Measurements from ENCODE around the gene CA11. TPM values are rescaled to one million over a fixed set of nuclear protein-coding genes. Genes with fewer than 3 reads are reported as not detected.
"Not testable (repeated sequence)": the region's sequence is repeated elsewhere in the genome, so short reads cannot be mapped to it uniquely, and the experiment has no call there.

The CA11 gene
- polyA plus RNA-seq, 5 donors, result 3.8 to 7.5 (median 5.7) TPM

DNA sequence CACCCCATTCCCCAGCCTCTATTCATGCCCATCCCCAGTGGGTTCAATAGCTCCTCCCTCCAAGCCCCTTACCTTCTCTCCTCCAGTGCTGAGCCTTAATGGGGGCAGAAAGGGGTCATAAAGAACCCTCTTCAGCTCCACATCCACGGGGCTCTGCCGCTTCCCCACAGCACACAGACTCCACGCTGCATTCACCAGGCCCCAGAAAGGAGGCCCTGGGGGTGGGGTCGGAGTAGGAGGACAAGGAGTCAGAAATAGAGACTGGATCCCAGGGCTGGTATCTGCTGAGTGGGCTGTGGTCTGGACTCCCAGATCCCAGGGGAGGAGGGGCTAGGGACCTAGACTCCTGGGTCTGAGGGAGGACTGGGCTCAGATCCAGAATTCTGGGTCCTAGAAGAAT lies 1.6 kb downstream of the CA11 start:
- DNase-seq, result no peak

DNA sequence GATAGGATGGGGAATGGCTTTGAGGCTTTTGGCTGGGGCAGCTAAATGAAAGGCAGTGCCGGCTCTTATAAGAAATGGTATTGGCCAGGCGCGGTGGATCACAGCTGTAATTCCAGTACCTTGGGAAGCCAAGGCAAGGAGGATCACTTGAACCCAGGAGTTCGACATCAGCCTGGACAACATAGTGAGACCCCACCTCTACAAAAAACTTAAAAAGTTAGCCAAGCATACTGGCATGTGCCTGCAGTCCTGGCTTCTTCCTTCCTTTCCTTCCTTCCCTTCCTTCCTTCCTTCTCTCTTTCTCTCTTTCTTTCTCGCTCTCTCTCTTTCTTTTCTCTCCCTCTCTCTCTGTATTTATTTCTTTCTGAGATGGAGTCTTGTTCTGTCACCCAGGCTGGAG lies 3.1 kb downstream of the CA11 start:
- DNase-seq, result no peak

DNA sequence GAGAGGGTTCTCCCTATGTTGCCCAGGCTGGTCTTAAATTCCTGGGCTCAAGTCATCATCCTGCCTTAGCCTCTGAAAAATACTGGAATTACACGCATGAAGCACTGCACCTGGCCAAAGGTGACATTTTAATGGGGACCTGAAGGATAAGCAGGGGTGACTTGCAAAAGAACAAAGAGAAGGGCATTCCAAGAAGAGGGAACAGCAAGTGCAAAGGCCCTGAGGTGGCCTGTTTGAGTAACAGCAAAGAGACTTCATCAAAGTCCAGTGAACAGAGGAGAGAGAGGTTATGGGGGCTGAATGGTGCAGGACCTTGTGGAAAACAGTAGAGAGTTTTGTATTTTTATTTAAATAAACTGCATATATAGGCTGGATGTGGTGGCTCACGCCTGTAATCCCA lies 4.1 kb downstream of the CA11 start:
- DNase-seq, result no peak

DNA sequence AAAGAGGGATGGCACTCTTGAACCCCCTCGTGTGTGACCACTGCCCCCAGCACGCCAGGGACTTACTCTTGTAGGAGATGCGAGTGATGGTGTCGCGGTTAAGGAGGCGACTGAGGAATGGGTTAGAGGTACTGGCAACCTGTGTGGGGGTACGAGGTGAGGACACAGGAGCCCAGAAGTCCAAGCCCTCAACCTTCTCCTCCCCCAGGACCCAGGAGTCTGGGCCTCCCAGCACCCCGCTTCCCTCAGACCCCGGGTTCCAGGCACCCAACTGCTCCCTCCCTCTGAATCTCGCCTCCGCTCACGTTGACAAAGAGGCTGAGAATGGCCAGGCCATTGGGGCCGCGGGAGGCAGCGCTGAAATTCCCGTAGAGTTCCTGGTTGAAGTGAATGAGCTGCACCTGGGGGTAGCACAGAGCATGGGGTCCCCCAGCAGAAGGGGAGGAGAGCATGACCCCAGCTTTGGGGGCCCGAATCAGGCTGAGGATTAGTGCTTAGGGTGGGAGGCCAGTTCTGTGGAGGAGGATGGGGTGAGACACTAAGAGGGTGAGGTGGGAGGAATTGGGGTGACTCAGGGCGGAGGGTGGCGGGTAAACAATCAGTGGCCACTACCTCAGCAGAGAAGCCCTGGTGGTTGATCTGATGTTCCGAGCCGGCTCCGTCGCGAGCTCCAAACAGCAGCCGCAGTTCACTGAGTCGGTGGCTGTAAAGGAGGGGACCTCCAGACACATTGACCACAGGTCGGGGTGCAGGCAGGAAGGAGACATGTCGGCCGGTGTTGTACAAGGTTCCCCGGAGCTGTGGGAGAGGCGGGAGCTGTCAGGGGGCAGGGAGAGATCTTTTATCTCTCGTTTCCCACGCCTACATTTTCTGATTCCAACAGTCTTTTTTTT lies 6.3 kb downstream of the CA11 start:
- no peak for DNase-seq

DNA sequence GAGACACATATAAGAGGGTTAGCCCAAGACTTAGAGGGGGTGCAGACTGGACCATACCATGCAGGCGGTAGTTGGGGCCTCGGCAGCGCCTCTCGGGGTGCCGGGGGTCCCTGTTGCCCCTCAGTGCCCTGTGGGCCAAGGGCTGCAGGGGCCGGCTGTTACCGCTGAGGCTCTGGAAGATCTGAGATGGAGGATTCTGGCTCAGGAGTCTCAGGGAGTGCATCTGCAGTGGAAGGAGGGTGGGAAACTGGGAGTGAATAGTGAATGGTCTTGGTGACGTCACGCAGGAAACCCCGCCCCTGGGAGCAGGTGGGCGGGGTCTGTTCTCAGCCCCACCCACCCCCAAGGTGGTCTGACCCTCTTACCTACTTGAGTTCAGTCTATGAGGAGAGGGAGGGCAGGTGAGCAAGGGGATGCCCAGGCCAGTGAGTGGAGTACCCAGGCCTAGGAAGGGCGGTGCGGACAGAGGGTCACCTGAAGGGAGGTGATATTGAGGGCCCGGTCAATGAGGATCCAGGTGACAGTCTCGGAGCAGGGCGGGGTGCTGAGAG lies 7.1 kb downstream of the CA11 start:
- DNase-seq, result no peak

DNA sequence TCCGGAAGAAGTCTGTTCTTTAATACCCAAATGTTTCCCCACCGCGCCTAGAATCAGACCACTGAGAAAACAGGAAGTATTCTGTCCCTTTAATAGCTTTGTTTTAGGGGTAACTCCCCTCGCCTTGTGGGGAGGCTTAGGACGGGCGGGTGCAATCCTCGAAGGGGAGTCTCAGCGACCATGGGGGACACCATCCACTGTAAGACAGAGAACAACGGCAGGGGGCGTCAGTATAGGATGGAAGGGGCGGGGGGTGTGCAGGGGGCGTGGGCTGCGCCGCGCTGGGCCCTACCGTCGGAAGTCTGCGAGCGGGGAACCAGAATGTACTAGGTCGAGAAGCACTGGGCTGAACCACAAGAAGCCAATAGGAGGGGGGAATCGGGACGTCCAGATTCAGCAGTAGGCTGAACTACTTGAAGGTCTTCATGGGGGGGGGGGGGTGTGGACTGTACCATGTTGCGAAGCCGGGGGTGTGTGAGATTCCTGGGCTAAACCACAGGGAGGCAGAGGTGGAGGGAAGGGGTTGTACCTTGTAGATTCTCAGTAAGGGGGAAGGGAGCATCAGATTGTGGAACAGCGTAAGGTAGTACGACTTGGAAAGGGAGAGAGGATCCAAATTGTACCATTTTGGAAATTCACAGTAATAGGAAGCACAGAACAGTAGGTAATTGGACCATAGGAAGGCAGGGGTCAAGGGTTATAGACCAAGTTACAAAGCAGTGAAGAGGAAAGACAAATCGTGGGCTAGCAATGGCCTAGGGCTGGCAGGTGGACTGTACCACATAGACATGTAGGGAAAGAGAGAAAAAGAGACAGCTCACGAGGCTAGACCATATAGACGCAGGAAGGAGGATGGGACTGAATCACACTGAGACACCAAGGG lies 7.8 kb downstream of the CA11 start:
- DNase-seq, result peak; percentile 91

DNA sequence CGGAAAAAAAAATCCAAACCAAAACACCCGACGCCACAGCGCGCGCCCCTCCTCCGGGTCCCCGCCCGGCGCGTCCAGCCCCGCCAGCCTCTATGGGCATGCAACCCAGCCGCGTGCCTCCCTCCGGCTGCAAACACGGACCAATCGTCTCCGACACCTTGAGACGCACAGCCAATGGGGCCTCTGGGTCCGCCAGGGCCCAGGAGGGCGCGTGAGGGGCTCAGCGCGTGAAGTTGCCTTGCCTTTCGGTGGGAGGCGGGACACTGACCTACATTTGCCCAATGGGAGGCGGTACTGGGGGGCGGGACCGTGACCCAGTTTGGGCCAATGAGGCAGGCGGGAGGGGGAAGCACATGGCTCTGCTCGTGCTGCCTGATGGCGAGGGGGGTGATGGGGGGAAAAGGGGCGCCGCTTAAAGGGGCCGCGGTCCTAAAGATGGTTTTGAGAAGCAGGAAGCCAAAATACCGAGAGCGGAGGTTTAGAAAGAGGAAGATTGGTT lies 8.5 kb downstream of the CA11 start:
- DNase-seq, result peak; percentile 99

DNA sequence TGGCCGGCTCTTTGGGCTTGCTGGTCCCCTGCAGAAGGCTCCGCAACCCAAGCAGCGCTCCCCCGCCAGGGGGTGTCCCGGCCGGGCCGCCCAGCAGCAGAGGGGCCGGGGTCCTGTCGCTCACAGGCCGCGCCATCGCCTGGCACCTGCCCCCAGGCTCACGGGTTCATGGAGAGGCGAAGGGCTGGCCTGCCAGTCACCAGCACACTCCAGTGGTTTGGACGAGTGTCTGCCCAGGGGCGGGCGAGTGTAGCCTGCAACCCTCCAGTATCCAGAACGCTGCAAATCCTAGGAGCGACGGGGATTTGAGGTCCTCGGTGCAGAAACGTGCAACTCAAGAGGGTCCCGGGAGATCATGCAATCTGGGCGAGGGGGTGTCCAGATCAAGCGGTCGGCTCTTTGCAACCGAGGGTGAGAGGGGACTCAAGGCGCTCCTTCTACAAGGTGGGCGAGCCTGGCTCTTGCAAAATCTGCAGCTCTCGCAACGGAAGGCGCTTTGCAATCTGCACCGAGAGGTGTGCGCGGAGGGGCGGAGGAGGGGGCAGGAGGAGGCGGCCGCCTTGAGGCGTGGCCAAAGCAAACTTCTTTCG lies 9.0 kb downstream of the CA11 start, which contains the start of gene DBP:
DBP (minus strand) TSS at position 521 of the 590 bp plus-strand sequence; CDS start at position 136, 385 bp downstream.
- DNase-seq, result no peak

DNA sequence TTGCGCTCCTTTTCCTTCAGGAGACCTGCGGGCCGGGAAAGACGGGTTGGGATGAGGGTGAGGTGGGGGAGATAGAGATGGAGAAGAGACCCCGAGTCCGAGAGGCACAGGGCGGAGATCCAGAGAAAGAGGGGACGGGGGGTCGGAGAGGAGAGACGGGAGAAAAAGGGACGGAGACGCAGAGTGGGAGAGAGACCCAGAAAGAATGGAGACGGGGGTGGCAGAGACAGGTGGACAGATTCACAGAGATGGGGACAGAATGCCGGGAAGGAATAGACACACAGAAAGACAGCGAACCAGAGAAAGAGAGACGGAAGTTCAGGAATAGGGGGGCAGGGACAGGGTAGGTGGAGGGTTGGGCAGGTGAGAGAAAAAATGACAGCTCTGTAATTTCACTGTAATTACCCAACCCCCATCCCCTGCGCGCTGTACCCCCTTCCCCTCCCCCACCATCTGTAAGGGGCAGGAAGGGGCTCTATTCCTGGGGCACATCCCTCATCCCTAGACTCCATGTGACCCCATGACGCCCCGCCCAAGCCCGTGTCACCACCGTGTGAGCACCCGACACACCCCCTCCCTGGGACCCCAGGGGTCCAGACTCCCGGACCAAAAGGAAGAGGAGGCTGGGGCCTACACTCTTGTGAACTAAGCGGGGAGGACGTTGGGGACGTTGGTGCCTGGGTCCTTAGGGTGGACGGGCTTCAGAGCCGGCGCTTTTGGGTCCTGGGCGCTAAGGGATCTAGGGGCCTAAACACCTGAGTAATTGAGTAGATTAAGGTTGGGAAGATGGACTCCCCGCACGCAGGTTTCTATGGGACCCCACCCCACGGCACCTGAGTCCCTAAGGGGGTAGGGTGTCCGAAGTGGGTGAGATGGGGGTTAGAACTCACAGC lies 9.8 kb downstream of the CA11 start:
- no peak for DNase-seq

DNA sequence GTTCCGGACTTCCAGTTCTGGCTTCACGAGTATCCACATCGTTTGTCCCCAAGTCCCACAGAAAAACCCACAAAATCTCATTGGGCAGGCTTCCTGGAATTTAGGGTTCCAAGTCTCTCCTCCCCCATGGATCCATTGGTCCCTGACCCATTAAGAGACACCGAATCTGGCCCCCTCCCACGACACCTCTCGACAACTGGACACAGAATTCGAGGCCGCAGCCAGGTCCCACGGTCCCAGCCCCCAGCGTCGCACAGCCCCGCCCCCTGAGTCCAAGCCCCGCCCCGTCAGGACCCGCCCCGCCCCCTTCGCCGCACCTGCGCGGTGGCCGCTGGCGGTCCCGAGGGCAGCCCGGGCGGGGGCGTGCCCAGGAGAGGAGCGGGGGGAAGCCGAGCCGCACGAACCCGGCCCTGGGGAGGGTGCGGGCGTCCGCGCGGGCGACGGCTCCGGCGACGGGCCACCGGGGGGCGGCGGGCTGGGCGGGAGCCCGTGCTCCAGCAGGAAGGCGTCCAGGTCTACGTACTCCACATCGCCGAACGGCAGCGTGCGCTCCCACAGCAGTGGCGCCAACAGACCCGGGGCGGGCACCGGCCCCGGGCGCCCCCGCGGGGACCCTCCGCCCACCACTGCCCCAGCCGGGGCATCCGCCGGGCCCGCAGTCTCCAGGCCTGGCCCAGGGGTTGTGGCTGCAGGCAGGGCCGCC lies 10.6 kb downstream of the CA11 start:
- no peak for DNase-seq

DNA sequence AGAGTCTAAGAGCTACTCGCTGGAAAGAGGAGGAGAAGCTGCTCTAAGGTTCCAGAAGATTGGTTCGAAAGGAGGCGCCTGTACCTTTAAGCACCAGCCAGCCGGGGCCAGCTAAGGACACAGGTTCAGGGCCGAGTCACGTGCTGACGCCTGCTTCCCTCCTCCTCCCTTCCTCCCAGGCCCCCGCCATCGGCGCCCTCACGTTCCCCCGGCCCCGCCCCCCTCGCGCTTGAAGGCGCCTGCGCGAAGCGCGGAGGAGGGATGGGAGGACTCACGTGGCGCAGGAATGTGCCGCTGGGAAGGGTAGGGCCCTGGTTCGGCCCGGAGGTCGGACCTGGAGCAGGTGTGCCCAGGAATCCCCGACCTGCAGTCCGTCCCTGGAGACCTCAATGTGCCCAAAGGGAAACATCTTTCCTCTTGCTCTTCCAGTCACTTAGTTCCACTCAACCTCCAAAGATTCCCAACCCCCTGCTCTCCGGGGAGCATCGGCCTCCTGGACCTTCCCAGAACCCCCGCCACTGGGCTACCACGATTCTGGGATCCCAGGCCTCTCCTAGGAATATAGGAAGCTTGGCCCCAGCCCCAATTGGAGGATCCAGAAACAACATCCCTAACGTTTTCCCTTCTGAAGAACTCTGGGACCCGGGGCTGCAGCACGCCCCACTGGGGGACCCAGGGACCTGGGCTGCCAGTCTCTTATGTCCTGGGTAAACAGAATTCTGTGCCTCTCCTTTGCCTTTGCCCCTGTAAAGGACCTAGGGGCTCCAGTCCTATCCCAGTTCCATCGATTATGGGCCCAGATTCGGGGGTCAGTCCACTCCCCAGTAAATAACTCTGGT lies 11.3 kb downstream of the CA11 start:
- DNase-seq, result peak; percentile 90 to 93

DNA sequence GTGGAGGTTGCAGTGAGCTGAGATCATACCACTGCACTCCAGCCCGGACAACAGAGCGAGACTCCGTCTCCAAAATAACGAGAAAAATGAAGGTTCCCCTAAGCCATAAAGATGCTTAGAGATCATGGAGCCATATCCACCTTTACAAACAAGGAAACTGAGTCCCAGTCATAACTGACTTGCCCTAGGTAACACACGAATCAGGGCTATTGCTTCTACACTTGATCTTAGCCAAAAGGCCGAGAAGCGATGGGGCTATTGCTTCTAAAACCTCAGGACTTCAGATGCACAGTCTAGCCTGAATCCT lies 12.0 kb downstream of the CA11 start:
- DNase-seq, result no peak

DNA sequence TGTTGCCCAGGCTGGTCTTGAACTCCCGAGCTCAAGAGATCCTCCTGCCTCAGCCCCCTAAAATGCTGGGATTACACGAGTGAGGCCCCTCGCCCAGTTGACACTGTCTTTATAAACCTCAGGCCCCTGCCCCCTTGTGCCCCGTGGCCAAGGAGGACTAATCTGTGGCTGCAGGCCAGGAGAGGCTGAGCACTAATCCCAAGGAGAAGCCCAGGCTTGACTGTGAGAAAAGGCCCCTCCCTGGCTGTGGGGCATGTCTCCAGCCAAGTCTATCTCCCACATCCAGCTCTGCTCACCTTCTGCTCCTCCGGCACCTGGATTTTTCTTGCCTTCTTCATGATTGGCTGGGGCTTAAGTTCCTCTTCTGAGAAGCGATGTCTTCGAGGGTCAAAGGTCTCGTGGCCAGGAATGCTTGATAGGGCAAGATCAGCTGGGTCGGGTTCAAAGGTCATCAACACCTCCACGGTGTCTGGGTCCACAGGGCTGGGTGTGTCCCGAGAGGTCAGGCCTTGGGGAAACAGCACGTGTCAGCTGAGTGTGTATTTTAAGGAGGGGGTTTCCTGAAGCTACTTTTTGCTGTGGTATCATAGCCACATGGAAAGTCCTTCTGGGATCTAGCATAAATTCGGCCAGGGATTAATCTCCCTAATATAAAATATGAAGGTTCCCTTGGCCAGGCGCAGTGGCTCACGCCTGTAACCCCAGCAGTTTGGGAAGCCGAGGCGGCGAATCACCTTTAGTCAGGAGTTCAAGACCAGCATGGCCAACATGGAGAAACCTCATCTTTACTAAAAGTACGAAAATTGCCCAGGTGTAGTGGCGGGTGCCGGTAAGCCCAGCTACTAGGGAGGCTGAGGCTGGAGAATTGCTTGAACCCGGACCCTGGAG lies 12.6 kb downstream of the CA11 start:
- DNase-seq, result no peak

DNA sequence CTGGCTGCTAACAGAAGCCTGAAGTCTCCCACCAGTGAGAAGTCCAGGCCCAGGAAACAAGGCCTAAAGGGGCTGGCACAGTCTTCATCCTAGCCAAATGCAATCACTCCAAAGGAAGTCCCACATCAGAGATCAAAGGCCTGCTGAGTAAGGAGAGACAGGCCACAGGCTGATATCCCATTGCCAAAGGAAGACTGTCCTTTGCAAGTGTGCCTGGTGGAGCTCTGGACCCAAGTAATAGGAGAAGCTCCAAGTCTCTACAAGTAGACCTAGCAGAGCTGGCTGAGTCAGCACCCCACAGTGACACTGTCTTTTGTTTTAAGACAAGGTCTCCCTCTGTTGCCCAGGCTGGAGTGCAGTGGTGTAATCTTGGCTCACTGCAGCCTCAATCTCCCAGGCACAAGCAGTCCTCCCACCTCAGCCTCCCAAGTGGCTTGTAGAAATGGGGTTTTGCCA lies 13.3 kb downstream of the CA11 start:
- DNase-seq, result no peak

DNA sequence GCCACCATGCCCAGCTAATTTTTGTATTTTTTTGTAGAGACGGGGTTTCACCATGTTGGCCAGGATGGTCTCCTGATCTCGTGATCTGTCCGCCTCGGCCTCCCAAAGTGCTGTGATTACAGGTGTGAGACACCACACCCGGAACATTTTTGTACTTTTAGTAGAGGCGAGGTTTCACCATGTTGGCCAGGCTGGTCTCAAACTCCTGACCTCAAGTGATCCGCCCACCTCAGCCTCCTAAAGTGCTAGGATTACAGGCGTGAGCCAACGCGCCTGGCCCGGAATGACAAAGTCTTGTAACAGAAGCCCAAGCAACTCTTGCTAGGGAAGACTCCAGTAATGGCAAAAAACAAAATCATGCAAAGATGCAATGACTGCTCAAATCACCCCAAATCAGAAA lies 13.7 kb downstream of the CA11 start:
- not testable (repeated sequence) for DNase-seq

DNA sequence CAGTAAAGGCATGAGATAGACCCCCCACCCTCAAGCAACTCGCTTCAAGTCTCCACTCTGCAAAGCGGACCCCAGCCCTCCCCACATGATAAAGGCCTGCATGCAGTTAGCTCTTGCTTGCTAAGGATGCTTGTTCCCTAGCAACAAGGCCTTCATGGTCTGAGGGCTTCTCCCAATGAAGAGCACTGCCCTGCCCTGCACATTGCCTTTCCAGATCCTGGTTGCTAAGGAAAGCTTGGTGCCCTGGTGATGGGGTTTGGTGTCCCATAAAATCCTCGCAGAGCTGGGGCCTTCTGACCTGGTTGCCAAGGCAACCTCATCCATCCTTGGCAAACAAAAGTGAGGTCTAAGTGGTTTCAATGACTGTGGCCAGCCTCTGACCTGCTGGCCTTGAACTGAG lies 14.8 kb downstream of the CA11 start:
- DNase-seq, result no peak

DNA sequence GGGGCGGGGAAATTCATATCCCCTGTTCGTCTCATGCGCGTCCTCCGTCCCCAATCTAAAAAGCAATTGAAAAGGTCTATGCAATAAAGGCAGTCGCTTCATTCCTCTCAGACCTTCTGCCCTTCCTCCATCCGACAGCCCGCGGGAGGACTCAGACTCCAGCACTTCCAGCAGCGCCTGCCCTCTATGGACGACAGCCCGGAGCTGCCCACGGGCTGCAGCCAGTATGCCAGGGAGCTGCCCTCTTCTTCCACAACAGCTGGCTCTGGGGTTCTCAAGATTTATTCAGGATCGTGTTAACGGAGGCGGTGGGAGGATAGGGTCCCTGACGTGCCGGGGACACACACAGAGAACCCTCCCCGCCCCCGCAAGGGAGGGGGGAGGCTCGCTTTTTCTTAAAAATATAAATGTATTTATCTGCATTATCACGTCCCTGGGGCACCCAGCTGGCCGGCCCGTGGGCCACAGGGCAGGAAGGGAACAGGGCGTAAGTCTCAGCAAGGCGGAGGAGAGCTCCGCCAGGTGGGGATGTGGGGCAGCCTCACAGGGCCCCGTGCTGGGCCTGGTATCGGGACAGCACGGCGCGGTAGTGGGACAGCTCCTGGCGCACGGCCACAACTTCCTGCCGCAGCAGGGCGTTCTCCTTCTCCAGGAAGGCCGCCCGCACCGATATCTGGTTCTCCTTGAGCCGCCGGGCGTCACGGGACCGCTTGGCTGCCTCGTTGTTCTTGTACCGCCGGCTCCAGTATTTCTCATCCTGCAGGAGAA lies 15.5 kb downstream of the CA11 start:
- no peak for DNase-seq
